ENCODE measurements around the gene PCGF5.
"Not testable (repeated sequence)": the region's sequence is repeated elsewhere in the genome, so short reads cannot be mapped to it uniquely, and the experiment has no call there.

PCGF5 gene

DNA sequence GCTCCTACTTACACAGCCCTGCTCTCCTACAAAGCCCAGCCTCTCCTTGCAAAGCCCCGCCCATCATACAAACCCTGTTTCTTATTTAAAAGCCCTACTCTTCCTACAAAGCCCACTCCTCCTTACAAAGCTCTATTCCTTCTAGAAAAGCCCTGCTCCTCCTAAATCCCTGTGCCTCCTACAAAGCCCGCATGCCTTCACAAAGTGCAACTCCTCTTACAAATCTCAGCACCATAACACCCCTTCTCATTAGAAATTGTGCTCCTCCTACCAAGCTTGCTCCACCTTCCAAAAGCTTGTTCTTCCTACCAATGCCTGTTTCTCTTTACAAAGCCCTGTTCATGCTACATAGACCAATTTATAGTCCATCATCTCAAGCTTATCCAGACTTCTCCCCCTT lies 66.1 kb downstream of the PCGF5 start:
- no peak for DNase-seq (ENCODE audit: low read depth)

- no peak for DNase-seq (ENCODE audit: low read depth)
These were observed 66.8 kb downstream of the PCGF5 start for GRCh38 chr10:91287276-91287675.

- DNase-seq (ENCODE audit: low read depth): no peak
These were observed 67.4 kb downstream of the PCGF5 start for GRCh38 chr10:91287912-91288311.

- no peak for DNase-seq (ENCODE audit: low read depth)
These were observed 68.8 kb downstream of the PCGF5 start for GRCh38 chr10:91289305-91289704.

DNA sequence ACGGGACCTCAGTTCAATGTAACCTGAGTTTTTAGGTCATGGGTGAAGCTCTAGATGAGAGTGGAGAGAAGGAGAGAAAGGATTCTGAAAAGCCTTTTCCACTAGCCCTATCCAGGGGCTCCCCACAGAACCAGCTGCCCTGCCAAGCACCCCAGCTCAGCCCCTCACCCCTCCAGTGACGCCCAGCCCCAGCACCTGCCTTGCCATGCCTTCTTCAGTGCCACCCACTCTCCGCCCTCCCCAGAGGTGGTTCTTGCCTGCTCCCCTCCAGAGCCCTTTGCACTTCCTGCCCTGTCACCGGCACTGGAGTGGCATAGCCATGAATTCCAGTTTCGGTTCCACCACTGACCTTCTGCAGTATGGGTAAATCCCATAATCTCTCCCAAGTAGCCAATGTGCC lies 70.1 kb downstream of the PCGF5 start:
- DNase-seq (ENCODE audit: low read depth): no peak

DNA sequence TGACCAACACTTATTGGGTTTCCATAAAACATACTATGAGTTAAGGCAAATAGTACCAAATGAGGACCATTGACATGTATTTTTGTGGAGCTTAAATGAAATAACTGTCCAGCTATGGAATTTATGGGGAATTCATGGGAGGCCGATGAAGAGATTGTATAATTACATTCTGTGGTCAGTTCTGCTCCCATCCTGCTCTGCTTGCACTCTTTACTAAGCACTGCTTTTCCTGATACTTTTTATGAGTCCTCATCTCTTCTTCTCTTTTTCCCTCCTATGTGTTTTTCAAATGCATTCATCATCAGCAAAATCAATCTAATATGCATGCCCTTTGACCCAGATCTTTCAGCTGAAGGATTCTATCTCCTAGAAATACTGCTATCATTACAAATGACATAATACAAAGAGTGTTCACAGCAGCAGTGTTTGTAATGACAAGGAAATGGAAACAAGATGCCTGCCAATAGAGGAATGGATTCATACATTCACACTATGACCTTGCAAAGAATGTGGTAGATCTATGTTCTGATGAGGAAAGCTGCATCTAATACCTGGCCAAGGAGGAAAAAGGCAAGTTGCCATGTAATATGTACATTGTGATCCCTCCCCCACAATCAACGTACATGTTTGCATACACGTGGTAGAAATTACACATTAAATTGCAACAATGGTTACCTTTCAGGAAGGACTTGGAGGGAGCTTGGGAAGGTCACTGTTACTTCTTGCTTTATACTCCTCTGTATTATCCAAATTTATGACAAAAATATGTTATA lies 73.9 kb downstream of the PCGF5 start:
- no peak for DNase-seq (ENCODE audit: low read depth)

- DNase-seq (ENCODE audit: low read depth): no peak
These were observed 74.9 kb downstream of the PCGF5 start for GRCh38 chr10:91295346-91295745.

GRCh38 chr10:91296471-91296870 lies 76.0 kb downstream of the PCGF5 start:
- DNase-seq (ENCODE audit: low read depth): no peak

GRCh38 chr10:91298224-91298871 lies 77.9 kb downstream of the PCGF5 start:
- peak; percentile 37 for DNase-seq (ENCODE audit: low read depth)

DNA sequence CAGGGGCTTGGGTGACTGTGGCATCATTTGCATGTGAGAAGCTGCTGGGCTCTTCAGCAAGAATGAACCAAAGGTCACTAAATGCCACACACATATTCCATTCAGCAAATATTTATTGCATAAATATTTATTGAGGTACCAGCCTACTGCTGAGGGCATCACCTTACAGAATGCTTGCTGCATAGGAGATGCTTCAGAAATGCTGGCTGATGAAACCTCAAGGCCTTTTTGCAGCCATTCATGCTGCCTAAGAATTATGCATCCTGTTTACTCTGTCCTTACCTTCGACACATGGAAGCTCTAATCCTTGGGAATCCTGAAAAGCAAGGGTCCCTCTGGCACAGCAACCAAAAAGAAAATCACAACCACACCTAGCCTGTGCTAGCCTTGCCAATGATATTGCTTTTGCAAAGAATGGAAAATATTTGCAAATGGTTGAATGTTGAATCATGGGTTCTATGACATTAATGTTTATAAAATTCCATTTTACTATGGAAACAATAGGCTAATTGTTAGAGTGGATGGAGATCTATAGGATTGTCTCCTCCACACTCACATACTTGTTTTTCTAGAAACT lies 79.6 kb downstream of the PCGF5 start:
- DNase-seq (ENCODE audit: low read depth): no peak

- DNase-seq (ENCODE audit: low read depth): not testable (repeated sequence)
These were observed 82.5 kb downstream of the PCGF5 start for GRCh38 chr10:91302946-91303345.

GRCh38 chr10:91305979-91306378 lies 85.5 kb downstream of the PCGF5 start:
- not testable (repeated sequence) for DNase-seq (ENCODE audit: low read depth)

DNA sequence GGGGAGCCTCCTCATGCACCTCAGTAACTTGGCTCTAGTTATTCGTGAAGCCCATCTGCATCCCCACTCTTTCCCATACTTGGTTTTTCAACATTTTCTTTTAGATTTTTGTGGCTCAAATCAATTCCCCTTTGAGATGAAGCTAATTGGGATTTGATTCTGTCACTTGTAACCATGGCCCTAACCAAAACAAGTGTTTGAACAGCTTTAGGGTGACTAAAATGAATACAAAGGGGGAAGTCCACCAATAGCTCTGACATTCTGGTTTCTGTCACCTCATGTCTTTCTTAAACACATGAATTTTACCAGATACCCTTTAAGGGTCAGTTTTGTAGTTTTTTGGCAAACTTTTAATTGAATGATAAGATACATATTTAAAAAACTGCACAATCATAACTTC lies 87.0 kb downstream of the PCGF5 start:
- no peak for DNase-seq (ENCODE audit: low read depth)

DNA sequence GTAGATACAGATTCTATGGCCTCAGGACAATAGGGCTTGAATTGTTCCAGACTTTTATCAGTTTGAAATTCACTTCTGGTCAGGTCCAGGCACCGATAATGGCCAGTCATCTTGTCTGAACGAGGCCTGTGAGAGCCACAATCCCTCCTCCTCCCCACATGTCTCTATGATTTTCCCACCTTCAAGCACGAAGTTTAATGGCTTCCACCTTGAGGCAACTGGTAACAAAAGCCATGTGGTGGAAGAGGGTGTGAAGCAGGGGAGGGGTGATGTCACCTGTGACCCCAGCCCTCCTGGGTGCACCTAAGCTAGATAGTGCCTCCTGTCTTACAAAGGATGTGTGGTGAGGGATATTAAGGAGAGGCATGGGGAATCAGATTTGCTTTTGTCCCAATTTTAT lies 89.2 kb downstream of the PCGF5 start:
- DNase-seq (ENCODE audit: low read depth): no peak

DNA sequence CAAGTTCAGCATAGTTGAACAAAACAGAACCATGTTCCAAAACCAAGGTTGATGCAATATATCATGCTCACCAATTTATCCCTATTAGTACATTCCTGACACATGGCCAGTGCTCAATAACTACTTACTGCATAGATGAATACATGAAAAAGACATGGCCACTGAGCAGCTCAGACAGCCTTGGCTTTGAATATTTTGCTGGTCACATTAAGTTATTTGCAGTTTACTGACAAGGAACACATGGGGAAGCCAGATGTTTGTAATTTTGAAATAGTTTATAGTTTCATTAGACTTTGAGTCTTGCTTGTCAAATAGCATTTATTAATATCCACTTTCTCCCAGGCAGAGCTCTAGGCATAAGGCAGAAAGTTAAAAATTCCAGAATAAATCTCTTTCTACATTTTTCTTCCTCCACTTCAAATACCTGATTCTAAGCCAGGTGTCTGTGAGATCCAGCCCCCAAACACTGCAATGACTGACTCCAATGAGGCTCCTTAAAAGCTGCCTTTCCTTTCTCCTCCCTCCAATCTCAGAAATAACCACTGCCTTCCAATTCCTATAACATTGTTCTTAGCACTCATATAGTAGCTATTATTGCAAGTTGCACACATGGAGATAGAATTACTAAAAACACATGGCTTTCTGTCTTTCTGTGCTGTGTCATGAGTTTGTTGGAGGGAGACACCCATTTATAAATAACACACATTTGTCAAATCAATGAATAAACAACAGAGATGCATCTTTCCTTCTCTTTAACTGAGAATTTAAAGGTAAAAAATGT lies 91.3 kb downstream of the PCGF5 start:
- DNase-seq (ENCODE audit: low read depth): no peak

- no peak for DNase-seq (ENCODE audit: low read depth)
These were observed 91.9 kb downstream of the PCGF5 start for GRCh38 chr10:91312382-91312733.

GRCh38 chr10:91313796-91314485 lies 93.5 kb downstream of the PCGF5 start:
- peak; percentile 26 for DNase-seq (ENCODE audit: low read depth)

DNA sequence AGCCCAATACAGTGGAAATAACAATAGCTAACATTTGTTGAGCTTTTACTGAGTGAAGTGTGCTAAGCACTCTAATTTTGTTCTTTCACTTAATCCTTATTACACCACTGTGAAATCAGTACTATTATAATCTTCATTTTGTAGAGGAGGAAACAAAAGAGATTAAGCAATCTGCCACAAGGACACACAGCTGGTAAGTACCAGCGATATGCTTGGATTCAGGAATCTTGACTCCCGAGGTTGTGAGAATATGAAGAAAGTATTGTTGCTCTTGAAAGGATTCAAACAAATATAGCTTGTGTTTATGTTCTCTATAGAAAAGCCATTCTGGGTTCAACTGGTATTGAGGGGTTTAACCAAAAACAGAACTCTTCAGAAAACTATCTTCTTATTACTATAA lies 96.0 kb downstream of the PCGF5 start:
- DNase-seq (ENCODE audit: low read depth): no peak

DNA sequence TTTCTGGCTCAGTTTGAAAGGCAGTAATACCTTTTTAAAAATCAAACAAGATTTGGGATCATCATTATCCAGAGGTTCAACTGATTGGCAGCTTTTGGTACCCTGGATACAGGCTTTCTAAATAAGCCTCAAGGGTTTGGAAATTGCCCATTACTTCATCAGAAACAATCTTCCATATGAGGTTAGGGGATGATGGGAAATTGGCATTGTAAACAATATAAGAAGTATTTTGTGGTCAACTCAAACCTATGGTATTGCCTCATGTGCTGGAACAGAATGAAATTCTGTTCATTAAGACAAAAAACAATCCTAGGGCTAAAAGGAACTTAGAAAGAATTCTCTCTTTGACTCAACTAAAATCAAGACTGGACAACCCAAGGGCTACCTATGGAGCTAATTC lies 97.1 kb downstream of the PCGF5 start:
- no peak for DNase-seq (ENCODE audit: low read depth)

GRCh38 chr10:91319336-91319735 lies 98.9 kb downstream of the PCGF5 start:
- no peak for DNase-seq (ENCODE audit: low read depth)

DNA sequence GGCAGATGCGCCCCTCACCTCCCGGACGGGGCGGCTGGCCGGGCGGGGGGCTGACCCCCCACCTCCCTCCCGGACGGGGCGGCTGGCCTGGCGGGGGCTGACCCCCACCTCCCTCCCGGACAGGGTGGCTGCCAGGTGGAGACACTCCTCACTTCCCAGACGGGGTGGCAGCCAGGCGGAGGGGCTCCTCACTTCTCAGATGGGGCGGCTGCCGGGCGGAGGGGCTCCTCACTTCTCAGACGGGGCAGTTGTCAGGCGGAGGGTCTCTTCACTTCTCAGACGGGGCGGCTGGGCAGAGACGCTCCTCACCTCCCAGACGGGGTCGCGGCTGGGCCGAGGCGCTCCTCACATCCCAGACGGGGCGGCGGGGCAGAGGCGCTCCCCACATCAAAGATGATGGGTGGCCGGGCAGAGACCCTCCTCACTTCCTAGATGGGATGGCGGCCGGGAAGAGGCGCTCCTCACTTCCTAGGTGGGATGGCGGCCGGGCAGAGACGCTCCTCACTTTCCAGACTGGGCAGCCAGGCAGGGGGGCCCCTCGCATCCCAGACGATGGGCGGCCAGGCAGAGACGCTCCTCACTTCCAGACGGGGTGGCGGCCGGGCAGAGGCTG lies 102.9 kb downstream of the PCGF5 start:
- not testable (repeated sequence) for DNase-seq (ENCODE audit: low read depth)

All from HS-5 (cell line).